SKM-1 (cell line): ENCODE results near the gene ZNF619.
A peak's percentile ranks its signal among the peaks of the same experiment; 100 is the strongest.
"Not testable (repeated sequence)": the region's sequence is repeated elsewhere in the genome, so short reads cannot be mapped to it uniquely, and the experiment has no call there.

Experiments used
- DNase-seq: peaks from one replicate; lab custom pipeline; 2025; ENCODE audit not compliant: unreplicated experiment; lab: John Stamatoyannopoulos, UW

Gene ZNF619

DNA sequence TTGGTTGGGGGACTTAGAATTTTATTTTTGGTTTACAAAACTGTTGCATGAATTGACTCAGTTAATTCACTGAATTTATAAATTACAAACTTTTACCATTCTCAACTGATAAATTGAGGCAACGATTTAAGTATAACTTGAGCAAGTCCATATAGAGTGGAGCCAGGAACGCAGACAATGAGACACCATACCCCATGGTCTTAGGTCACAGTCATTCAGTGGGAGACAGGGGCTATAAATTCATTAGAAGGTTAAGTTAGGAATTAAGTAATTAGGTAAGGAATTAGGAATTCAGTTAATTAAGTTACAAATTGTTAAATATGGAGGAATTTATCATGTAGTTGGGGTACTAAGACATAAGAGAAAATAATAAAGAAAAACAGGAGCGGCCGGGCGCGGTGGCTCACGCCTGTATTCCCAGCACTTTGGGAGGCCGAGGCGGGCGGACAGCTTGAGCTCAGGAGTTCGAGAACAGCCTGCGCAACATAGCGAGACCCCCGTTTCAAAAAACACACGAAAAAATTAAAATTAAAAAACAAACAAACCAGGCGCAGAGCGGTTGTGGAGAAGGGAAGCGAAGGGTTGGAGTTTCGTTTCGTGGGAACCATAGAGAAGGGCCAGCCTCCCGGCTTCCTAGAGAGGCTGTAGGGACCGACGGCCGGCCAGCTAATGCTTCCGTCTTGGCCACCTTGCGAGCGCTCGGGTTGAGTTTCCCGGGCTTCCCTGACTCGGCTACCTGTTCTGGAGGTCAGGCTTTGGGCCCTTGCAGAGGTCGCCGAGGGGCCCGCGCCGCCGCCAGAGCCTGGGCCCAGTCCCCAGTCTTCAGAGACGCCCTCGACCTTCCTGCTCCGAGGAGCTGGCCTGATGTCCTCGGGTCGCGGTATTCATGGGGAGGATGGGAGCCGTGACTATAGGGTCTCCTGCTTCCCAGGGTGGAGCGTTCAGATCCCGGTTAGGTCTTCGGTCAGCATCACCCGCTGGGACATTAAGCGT is at the start of gene ZNF619:
Gene ZNF619 (plus strand): TSS at position 645 of the 993 bp plus-strand sequence. CDS start 858 bp downstream, outside the sequence.
- DNase-seq, result peak; percentile 25

- no peak for DNase-seq
These were observed 44.1 kb upstream of the ZNF619 start for GRCh38 chr3:40432793-40433192.

- no peak for DNase-seq
These were observed 39.0 kb upstream of the ZNF619 start for GRCh38 chr3:40437889-40438288.

GRCh38 chr3:40445062-40445461 is 31.9 kb upstream of the ZNF619 start:
- DNase-seq, result no peak

DNA sequence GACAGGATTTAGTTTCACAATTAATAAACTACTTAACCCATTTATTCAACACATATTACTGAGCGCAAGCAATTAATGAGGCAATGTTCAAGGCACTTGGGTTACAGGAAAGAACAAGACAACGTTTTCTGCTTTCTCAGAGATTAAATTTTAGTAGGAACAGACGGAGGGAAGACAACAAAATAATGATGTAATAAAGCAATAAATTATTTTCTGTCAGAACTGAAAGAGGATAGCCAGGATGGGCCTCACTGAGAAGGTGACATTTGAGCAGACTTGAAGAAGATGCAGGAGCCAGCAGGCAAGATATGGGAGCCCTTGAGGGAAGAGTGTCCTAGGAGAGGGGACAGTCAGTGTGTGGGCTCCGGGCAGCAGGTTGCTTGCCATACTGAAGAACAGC is 31.0 kb upstream of the ZNF619 start:
- DNase-seq, result no peak

DNA sequence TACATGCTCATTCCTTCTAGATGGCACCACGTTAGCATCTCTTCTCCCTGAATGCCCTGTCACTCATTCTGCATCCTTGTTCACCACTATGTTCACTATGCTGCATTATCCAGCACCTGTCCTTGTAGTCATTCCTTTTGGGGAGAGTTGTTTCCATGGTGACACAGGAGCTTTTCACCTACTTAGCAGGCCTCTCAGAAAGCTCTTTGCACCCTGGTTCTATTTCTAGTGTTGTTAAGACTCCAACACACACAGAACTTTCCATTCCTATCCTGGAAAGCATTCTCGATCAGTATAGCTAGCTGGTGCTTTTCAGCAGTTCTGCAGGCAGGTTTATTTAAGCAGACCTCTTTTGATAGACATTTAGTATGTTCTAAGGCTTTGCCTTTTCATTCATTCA is 26.5 kb upstream of the ZNF619 start:
- DNase-seq, result no peak

- DNase-seq, result no peak
These were observed 25.4 kb upstream of the ZNF619 start for GRCh38 chr3:40451551-40451950.

GRCh38 chr3:40452057-40452456 is 24.9 kb upstream of the ZNF619 start:
- DNase-seq, result no peak

GRCh38 chr3:40452562-40452875 is 24.4 kb upstream of the ZNF619 start:
- DNase-seq, result no peak

- peak; percentile 97 for DNase-seq
These were observed 23.8 kb upstream of the ZNF619 start for GRCh38 chr3:40452876-40453730.

DNA sequence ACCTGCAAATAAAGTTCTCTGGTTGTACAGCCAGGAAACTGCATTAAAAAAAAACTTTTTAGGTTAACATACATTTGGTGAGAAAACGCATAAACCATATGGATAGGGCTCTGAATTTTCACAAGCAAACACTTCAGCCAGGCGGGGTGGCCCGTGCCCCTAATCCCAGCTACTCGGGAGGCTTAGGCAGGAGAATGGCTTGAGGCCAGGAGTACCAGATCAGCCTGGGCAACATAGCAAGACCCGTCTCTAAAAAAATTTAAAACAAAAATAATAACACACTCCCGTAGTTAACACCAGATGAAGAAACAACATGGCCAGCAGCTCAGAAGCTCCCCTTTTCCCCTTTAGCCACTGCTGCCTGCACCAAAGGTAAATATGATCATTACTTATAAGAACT is 23.0 kb upstream of the ZNF619 start:
- DNase-seq, result no peak

DNA sequence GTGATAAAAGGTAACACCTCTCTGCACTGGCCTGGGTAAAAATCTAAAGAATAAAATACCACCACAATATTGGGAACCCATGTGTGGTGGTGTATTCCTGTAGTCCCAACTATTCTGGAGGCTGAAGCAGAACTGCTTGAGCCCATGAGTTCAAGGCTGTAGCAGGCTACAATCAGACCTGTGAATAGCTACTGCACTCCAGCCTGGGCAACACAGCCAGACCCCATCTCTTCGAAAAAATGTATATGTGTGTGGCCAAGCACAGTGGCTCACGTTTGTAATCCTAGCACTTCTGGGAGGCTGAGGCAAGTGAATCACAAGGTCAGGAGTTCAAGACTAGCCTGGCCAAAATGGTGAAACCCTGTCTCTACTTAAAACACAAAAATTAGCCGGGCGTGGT is 21.6 kb upstream of the ZNF619 start:
- no peak for DNase-seq

DNA sequence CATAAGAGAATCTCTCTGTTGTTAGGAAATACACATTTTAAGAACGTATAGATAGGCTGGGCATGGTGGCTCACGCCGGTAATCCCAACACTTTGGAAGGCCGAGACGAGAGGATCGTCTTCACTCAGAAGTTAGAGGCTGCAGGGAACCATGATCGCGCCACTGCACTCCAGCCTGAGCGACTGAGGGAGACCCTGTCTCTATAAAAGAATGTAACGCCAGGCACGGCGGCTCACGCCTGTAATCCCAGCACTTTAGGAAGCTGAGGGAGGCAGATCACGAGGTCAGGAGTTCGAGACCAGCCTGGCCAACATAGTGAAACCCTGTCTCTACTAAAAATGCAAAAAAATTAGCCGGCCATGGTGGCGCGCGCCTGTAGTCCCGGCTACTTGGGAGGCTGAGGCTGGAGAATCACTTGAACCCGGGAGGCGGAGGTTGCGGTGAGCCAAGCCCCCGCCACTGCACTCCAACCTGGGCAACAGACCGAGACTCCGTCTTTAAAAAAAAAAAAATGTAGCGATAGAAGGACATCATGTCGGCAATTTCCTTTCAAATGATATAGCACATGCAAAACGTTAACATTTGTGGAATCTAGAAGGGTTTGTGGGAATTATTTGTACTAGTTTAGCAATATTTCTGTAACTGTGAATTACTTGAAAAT is 20.5 kb upstream of the ZNF619 start:
- DNase-seq, result no peak

DNA sequence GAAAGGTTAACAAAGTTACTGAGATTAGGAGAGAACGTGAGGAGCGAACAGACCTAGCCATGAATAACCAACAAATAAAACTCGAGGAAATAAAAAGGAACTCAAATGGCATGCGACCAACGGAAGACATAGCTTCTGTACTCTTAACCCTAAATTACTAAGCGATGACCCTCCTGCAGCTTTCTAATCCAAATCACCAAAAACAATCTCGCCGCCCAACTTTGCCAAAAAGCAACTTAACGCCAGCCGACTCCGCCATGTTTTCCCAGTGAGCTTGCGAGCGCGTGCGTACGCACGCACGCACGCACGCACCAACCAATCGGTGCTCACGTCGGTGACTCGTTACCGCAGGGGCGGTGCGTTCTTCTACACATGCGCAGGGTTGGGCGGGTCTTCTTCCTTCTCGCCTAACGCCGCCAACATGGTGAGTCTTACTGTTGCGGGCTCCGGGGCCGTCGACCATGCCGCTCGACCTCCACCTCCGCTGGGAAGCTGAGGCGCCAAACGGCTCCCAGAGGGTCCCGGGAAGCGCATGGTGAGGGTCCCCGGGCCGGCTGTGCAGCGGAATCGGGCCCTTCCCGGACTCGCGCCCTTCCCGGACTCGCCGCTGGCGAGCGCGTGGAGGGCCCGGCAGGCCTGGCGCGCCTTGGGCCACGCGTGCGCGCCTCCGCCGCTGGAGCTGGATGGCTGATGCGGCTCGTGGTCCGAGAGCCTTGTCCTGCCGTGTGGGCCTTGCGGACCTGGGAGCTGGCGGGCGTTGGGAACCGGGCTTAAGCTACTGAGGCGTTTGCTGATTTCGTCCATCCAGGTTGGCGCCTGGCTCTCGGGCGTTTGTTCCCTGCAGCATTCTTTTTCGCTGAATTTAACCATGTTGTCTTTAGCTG is 19.7 kb upstream of the ZNF619 start, which contains the start of gene RPL14:
Gene RPL14 (plus strand): TSS at position 400 of the 884 bp plus-strand sequence. CDS start 133 bp downstream, at position 533.
- peak; percentile 80 for DNase-seq

- no peak for DNase-seq
These were observed 18.4 kb upstream of the ZNF619 start for GRCh38 chr3:40458473-40458872.

DNA sequence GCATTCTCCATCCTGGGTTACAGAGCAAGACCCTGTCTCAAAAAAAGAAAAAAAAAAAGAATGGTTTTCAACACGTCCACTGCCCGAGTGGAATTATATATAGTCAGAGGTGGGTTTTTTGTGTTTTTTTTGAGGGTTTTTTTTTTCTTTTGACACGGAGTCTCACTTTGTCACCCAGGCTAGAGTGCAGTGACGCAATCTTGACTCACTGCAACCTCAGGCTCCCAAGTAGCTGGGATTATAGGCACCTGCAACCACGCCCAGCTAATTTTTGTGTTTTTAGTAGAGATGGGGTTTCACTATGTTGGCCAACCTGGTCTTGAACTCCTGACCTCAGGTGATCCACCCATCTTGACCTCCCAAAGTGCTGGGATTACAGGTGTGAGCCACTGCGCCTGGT is 16.4 kb upstream of the ZNF619 start:
- not testable (repeated sequence) for DNase-seq

GRCh38 chr3:40461161-40461560 is 15.8 kb upstream of the ZNF619 start:
- DNase-seq, result no peak

- not testable (repeated sequence) for DNase-seq
These were observed 14.1 kb upstream of the ZNF619 start for GRCh38 chr3:40462838-40463237.

GRCh38 chr3:40463579-40463978 is 13.3 kb upstream of the ZNF619 start:
- no peak for DNase-seq
